ENCODE data around the gene SSUH2. TPM values are rescaled to one million over a fixed set of nuclear protein-coding genes. Genes with fewer than 3 reads are reported as not detected.

Gene SSUH2
- total and polyA plus RNA-seq, 2 experiments from 2014 or later = 19.7 to 21.3 TPM

DNA sequence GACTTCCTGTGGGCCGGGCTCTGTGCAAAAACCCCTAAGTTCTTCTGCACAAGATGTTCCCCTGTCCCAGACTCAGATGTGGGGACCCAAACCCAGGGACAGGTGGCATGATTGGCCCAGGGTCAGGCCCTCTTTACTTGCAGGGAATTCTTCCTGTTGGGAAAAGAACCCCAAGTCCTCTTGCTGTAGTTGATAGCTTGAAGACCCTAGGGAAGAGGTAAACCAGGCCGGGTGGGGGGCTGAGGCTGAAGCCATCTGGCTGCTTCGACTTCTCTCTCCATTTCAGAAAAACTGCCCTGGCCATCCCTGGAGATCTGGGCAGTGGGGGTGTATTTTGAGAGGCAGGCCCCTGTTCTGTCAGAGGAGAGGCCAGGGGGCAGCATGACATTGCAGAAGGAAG is 23.5 kb downstream of the SSUH2 start:
- no peaks in the 10 kb centered on the region for H3K36me3 ChIP-seq (replicated peaks; ENCODE audit: insufficient read depth, low read depth)
- DNase-seq (ENCODE audit: low spot score) = no peak
- 91% methylated on average over 3 of the region's 3 CpGs for WGBS (ENCODE audit: low lambda C conversion rate, missing lambda C conversion rate)

DNA sequence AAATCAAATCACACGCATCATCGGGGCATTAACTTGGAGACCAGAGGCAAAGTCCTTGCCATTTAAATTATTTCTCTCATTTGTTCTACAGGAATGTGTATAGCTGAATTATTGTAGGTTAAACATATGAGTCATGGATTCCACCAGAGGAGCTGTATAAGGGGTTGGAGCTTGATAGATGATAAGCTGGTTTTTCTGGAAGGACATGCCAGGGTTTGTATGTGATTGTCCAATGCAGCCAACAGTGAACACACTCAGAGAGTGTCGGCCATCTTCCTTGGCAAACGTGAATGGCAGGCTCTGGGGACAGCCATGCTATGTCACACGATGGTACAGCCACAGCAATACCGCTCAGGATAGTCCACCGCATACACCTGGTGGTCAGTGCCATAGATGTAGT is 25.1 kb downstream of the SSUH2 start:
- TF ChIP-seq EZH2 (IDR thresholded peaks at IDR 0.05; ENCODE audit: borderline replicate concordance) = no peak
- Histone ChIP-seq H3K27me3 (no peaks in the 10 kb centered on the region), H3K4me1 (ENCODE audit: insufficient read depth) (peaks cover 16% of the 10 kb centered on the region), H3K9me2 (replicated peaks; ENCODE audit: insufficient read depth) (no peaks in the 10 kb centered on the region), H3K36me3 (replicated peaks; ENCODE audit: insufficient read depth, low read depth) (no peaks in the 10 kb centered on the region), H3K79me2 (no peaks in the 10 kb centered on the region), H3K9me3 (ENCODE audit: low read depth) (no peaks in the 10 kb centered on the region), H3K4me2 (no peak overlapping the region), H3K4me3 (no peak overlapping the region), H3K27ac (peak overlapping the region; percentile 86), H4K20me1 (ENCODE audit: insufficient read depth, poor library complexity, severe bottlenecking) (no peaks in the 10 kb centered on the region), H2AFZ (no peak overlapping the region)
- peak; percentile 50 for DNase-seq (ENCODE audit: low spot score)
- WGBS (ENCODE audit: low lambda C conversion rate, missing lambda C conversion rate) = 90% methylated on average over 7 of the region's 7 CpGs

More for the DNA sequence above, 23.5 kb downstream of the SSUH2 start:
- Histone ChIP-seq H3K9me3 (ENCODE audit: low read depth) (no peaks in the 10 kb centered on the region), H3K79me2 (no peaks in the 10 kb centered on the region), H2AFZ (no peak overlapping the region), H3K27ac (no peak overlapping the region), H3K4me3 (no peak overlapping the region), H3K27me3 (no peaks in the 10 kb centered on the region), H3K4me2 (no peak overlapping the region), H3K4me1 (ENCODE audit: insufficient read depth) (peaks cover 16% of the 10 kb centered on the region), H4K20me1 (ENCODE audit: insufficient read depth, poor library complexity, severe bottlenecking) (no peaks in the 10 kb centered on the region), H3K9me2 (replicated peaks; ENCODE audit: insufficient read depth) (no peaks in the 10 kb centered on the region)
- TF ChIP-seq, protein P1, sequence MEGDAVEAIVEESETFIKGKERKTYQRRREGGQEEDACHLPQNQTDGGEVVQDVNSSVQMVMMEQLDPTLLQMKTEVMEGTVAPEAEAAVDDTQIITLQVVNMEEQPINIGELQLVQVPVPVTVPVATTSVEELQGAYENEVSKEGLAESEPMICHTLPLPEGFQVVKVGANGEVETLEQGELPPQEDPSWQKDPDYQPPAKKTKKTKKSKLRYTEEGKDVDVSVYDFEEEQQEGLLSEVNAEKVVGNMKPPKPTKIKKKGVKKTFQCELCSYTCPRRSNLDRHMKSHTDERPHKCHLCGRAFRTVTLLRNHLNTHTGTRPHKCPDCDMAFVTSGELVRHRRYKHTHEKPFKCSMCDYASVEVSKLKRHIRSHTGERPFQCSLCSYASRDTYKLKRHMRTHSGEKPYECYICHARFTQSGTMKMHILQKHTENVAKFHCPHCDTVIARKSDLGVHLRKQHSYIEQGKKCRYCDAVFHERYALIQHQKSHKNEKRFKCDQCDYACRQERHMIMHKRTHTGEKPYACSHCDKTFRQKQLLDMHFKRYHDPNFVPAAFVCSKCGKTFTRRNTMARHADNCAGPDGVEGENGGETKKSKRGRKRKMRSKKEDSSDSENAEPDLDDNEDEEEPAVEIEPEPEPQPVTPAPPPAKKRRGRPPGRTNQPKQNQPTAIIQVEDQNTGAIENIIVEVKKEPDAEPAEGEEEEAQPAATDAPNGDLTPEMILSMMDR (IDR thresholded peaks at IDR 0.05; ENCODE audit: poor library complexity) = no peak
- TF ChIP-seq EZH2 (IDR thresholded peaks at IDR 0.05; ENCODE audit: borderline replicate concordance) (no peak), EZH2phosphoT487 (IDR thresholded peaks at IDR 0.05; ENCODE audit: low read depth, severe bottlenecking, unreplicated experiment) (no peak)

DNA sequence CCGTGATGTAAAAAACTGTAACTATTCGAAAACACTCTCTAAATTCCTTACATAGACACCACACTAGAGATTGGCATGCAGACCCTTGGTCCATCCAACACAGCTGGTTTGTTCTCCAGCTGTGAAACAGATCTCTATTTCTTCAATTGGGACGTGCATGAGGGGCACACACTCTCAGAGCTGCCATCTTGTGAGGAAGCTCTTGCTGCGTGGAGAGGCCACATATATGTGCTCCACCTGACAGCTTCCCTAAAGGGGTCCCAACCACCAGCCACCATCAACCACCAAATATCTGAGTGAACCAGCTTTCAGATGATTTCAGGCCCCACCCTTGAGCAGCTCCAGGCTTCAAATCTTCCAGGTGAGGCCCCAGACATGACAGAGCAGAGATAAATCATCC is 25.6 kb downstream of the SSUH2 start:
- H3K4me3 ChIP-seq = no peak overlapping the region
- no peak for DNase-seq (ENCODE audit: low spot score)
- no peak overlapping the region for H2AFZ ChIP-seq
- no peak overlapping the region for H3K4me2 ChIP-seq
- WGBS (ENCODE audit: low lambda C conversion rate, missing lambda C conversion rate) = 96% methylated on average over 4 of the region's 4 CpGs
- peaks cover 16% of the 10 kb centered on the region for H3K4me1 ChIP-seq (ENCODE audit: insufficient read depth)
- H3K27ac ChIP-seq = peak overlapping the region; percentile 72
- no peaks in the 10 kb centered on the region for H3K27me3 ChIP-seq
- H3K36me3 ChIP-seq (replicated peaks; ENCODE audit: insufficient read depth, low read depth) = no peaks in the 10 kb centered on the region
- H3K9me2 ChIP-seq (replicated peaks; ENCODE audit: insufficient read depth) = no peaks in the 10 kb centered on the region
- H3K79me2 ChIP-seq = no peaks in the 10 kb centered on the region
- H4K20me1 ChIP-seq (ENCODE audit: insufficient read depth, poor library complexity, severe bottlenecking) = no peaks in the 10 kb centered on the region
- TF ChIP-seq EZH2 (IDR thresholded peaks at IDR 0.05; ENCODE audit: borderline replicate concordance) (no peak), EZH2phosphoT487 (IDR thresholded peaks at IDR 0.05; ENCODE audit: low read depth, severe bottlenecking, unreplicated experiment) (no peak)
- TF ChIP-seq, protein P1 (IDR thresholded peaks at IDR 0.05; ENCODE audit: poor library complexity) = no peak
- no peaks in the 10 kb centered on the region for H3K9me3 ChIP-seq (ENCODE audit: low read depth)

DNA sequence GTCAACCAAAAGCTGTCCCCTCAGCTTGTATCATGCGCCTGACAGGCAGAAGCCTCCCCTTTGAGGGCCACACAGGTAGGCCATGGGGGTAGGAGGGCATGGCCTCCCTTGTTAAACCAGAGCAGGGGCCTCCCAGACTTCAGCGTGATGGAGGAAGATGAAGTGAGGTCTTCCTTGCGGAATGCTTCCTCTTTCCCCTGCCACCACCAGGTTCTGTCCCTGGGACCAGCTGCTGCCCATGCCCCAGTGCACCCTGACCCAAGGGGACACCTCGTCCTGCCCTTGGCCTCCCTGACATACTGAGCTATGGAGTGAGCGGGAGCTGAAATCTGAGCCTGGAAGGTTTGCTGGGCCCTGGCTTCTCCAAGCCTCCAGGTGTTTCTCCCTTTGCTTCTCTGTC is 26.7 kb downstream of the SSUH2 start:
- no peaks in the 10 kb centered on the region for H3K9me2 ChIP-seq (replicated peaks; ENCODE audit: insufficient read depth)
- H3K27ac ChIP-seq = no peak overlapping the region
- no peak overlapping the region for H3K4me3 ChIP-seq
- no peaks in the 10 kb centered on the region for H3K36me3 ChIP-seq (replicated peaks; ENCODE audit: insufficient read depth, low read depth)
- no peak overlapping the region for H3K4me2 ChIP-seq
- H3K27me3 ChIP-seq = no peaks in the 10 kb centered on the region
- TF ChIP-seq, protein P1 (IDR thresholded peaks at IDR 0.05; ENCODE audit: poor library complexity) = no peak
- no peak for TF ChIP-seq EZH2phosphoT487 (IDR thresholded peaks at IDR 0.05; ENCODE audit: low read depth, severe bottlenecking, unreplicated experiment)
- no peak for TF ChIP-seq EZH2 (IDR thresholded peaks at IDR 0.05; ENCODE audit: borderline replicate concordance)
- H3K4me1 ChIP-seq (ENCODE audit: insufficient read depth) = peaks cover 11% of the 10 kb centered on the region
- 96% methylated on average over 5 of the region's 5 CpGs for WGBS (ENCODE audit: low lambda C conversion rate, missing lambda C conversion rate)
- no peak overlapping the region for H2AFZ ChIP-seq
- H4K20me1 ChIP-seq (ENCODE audit: insufficient read depth, poor library complexity, severe bottlenecking) = no peaks in the 10 kb centered on the region
- DNase-seq (ENCODE audit: low spot score) = no peak
- H3K79me2 ChIP-seq = no peaks in the 10 kb centered on the region
- H3K9me3 ChIP-seq (ENCODE audit: low read depth) = no peaks in the 10 kb centered on the region
